Activated T-cell treated with anti-CD3 and anti-CD28 coated beads, Interleukin-2, amount 50 U/mL, for 4 hours (primary cell): ENCODE data around the gene G2E3. TPM values are rescaled to one million over a fixed set of nuclear protein-coding genes. Genes with fewer than 3 reads are reported as not detected.
"Not testable (repeated sequence)": the region's sequence is repeated elsewhere in the genome, so short reads cannot be mapped to it uniquely, and the experiment has no call there.

Experiments used
- ATAC-seq, 2 donors: fragments of 200-7000 bp; cut with Tn5 transposase; one replicate each; pipeline ENCODE4 v1.10.0; 2021
- DNase-seq: peaks from one replicate; pipeline ENCODE4 v3.0.0-alpha.2; 2020
- H3K27me3 Mint-ChIP-seq: one replicate; pipeline ENCODE4 v1.8.0; 2021; ENCODE audit warnings: low read depth, mixed read lengths
- H3K36me3 Mint-ChIP-seq: one replicate; pipeline ENCODE4 v1.8.0; 2022; ENCODE audit warnings: mixed read lengths; ENCODE audit not compliant: insufficient read depth
- H3K4me1 Mint-ChIP-seq: one replicate; pipeline ENCODE4 v1.8.0; 2021; ENCODE audit warnings: low read depth, mixed read lengths
- H3K4me3 Mint-ChIP-seq: one replicate; pipeline ENCODE4 v1.8.0; 2021; ENCODE audit warnings: mild to moderate bottlenecking, moderate library complexity, mixed read lengths
- H3K9me3 Mint-ChIP-seq: one replicate; pipeline ENCODE4 v1.8.0; 2021; ENCODE audit warnings: mixed read lengths
- total RNA-seq, 3 donors: library from RNA; stranded (reverse); gene quantifications; one replicate each; pipeline ENCODE4 v1.2.1, GENCODE V29; 2021

Gene G2E3
- total RNA-seq, 3 donors from 2014 or later = 11.6 to 16.5 (median 16.0) TPM

DNA sequence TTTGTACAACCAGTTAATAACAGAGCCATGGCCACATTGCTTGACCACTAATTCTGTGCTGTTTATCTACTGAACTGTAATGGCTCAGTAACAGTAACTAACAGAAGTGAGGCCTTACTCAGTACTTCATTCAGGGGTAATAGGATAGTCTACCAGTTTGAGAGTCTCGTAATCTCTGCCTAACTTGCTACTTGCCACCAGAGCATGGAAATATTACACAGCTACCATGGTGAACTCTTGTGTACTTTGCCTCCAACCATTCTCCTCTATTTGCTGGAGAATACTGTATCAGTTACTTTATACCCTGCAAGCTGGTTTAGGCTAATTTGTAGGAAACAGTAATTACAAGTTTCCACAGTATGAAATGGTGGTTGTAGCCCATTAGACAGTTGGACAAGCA is 73.8 kb downstream of the G2E3 start:
- Mint-ChIP-seq H3K4me1 (peaks cover 13% of the 10 kb centered on the region), H3K36me3 (peaks cover 31% of the 10 kb centered on the region), H3K4me3 (no peak overlapping the region), H3K27me3 (no peaks in the 10 kb centered on the region), H3K9me3 (no peaks in the 10 kb centered on the region)
- no peak for ATAC-seq
- no peak for DNase-seq

- ATAC-seq = no peak
Measured at GRCh38 chr14:30638926-30639325, 80.0 kb downstream of the G2E3 start.

GRCh38 chr14:30641207-30641606 is 82.2 kb downstream of the G2E3 start:
- H3K4me3 Mint-ChIP-seq = no peak overlapping the region
- peaks cover 7% of the 10 kb centered on the region for H3K9me3 Mint-ChIP-seq
- no peak for ATAC-seq
- DNase-seq = no peak
- H3K36me3 Mint-ChIP-seq = peaks cover 40% of the 10 kb centered on the region
- peaks cover 3% of the 10 kb centered on the region for H3K4me1 Mint-ChIP-seq
- H3K27me3 Mint-ChIP-seq = no peaks in the 10 kb centered on the region

More at GRCh38 chr14:30638926-30639325, 80.0 kb downstream of the G2E3 start:
- Mint-ChIP-seq H3K9me3 (no peaks in the 10 kb centered on the region), H3K27me3 (no peaks in the 10 kb centered on the region), H3K36me3 (peaks cover 35% of the 10 kb centered on the region), H3K4me1 (peaks cover 3% of the 10 kb centered on the region), H3K4me3 (no peak overlapping the region)
- no peak for DNase-seq

- not testable (repeated sequence) for H3K4me3 Mint-ChIP-seq, H3K27me3 Mint-ChIP-seq, ATAC-seq, DNase-seq, H3K9me3 Mint-ChIP-seq, H3K4me1 Mint-ChIP-seq
- peaks cover 38% of the 10 kb centered on the region for H3K36me3 Mint-ChIP-seq
Measured at GRCh38 chr14:30644462-30644861, 85.5 kb downstream of the G2E3 start.

GRCh38 chr14:30645600-30645999 is 86.6 kb downstream of the G2E3 start:
- Mint-ChIP-seq H3K36me3 (peaks cover 40% of the 10 kb centered on the region), H3K27me3 (no peaks in the 10 kb centered on the region), H3K4me3 (no peak overlapping the region), H3K4me1 (peaks cover 3% of the 10 kb centered on the region), H3K9me3 (peaks cover 7% of the 10 kb centered on the region)
- ATAC-seq = no peak
- DNase-seq = no peak

DNA sequence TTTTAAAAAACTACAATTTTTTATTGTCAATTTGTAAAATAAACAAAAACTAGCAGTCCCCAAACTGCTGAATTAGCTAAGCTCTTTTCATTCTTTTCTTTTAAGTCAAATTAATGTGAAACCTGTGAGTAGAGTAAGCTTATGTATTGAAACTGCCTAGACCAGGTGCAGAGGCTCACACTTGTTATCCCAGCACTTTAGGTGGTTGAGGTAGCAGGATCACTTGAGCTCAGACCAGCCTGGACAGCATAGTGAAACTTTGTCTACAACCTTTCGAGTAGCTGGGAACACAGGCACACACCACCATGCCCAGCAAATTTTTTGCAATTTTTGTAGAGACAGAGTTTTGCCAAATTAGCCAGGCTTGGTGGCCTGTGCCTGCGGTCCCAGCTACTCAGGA is 89.5 kb downstream of the G2E3 start:
- no peak for DNase-seq
- Mint-ChIP-seq H3K4me1 (peaks cover 3% of the 10 kb centered on the region), H3K36me3 (peaks cover 43% of the 10 kb centered on the region), H3K9me3 (peaks cover 7% of the 10 kb centered on the region), H3K4me3 (no peak overlapping the region), H3K27me3 (no peaks in the 10 kb centered on the region)
- ATAC-seq = no peak

DNA sequence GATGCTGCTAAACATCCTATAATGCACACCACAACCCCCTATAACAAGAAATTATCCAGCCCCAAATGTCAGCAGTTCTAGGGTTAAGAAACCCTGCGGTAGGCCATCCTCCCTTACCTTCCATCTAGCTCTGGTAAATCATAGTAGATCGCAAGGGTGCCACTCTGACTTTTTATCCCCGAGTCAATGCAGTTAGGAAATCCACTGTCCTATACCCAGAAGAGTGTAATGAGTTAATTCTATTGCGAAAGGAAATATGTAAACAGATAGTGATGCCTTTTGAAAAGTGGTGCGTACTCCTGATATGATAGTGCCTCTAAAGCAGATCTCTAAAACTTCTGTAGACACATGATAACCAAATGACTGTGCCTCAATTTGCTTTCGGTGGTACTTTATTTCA is 93.0 kb downstream of the G2E3 start:
- H3K4me3 Mint-ChIP-seq = no peak overlapping the region
- no peaks in the 10 kb centered on the region for H3K27me3 Mint-ChIP-seq
- peaks cover 14% of the 10 kb centered on the region for H3K36me3 Mint-ChIP-seq
- H3K9me3 Mint-ChIP-seq = no peaks in the 10 kb centered on the region
- no peak for DNase-seq
- no peak for ATAC-seq
- no peaks in the 10 kb centered on the region for H3K4me1 Mint-ChIP-seq

DNA sequence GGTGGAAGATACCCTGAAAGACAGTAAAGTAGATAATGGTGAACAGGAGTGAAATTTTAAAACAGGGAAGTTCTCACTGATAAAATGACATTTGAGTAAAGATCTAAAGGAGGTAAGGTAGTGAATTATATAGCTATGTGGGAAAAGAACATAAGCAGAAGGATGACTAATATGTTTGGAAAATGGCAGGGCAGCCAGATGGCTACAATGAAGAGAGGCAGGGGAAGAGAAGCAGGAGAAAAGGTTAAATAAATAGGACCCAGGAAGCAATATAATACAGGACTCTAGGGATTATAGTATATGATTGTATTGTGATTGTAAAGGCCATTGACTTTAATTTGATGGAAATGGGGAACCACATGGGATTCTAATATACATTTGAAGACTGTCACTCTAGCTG is 96.2 kb downstream of the G2E3 start:
- Mint-ChIP-seq H3K9me3 (no peaks in the 10 kb centered on the region), H3K4me1 (no peaks in the 10 kb centered on the region), H3K27me3 (no peaks in the 10 kb centered on the region), H3K4me3 (no peak overlapping the region), H3K36me3 (peaks cover 14% of the 10 kb centered on the region)
- DNase-seq (no peak), ATAC-seq (no peak)

DNA sequence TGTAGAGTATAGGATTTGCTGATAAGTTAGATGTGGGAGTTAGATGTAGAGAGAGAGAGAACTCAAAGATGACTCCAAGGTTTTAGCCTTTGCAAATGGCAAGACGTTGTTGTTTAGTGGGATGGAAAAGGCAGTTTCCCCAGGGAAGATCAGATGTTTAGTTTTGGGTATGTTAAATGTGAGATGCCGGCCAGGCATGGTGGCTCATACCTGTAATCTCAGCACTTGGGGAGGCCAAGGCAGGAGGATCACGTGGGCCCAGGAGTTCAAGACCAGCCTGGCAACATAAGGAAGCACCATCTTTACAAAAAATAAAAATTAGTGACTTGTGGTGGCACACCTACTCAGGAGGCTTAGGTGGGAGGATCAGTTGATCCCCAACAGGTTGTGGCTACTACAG is 96.7 kb downstream of the G2E3 start:
- ATAC-seq (no peak), DNase-seq (no peak)
- Mint-ChIP-seq H3K27me3 (no peaks in the 10 kb centered on the region), H3K4me3 (no peak overlapping the region), H3K4me1 (no peaks in the 10 kb centered on the region), H3K9me3 (no peaks in the 10 kb centered on the region), H3K36me3 (peaks cover 16% of the 10 kb centered on the region)

- no peak for ATAC-seq
Measured at GRCh38 chr14:30656190-30656632, 97.3 kb downstream of the G2E3 start.

GRCh38 chr14:30657050-30657449 is 98.1 kb downstream of the G2E3 start:
- DNase-seq = no peak
- ATAC-seq = no peak
- Mint-ChIP-seq H3K27me3 (no peaks in the 10 kb centered on the region), H3K9me3 (no peaks in the 10 kb centered on the region), H3K4me1 (no peaks in the 10 kb centered on the region), H3K36me3 (peaks cover 13% of the 10 kb centered on the region), H3K4me3 (no peak overlapping the region)

More at GRCh38 chr14:30656190-30656632, 97.3 kb downstream of the G2E3 start:
- DNase-seq = peak; percentile 9
- H3K27me3 Mint-ChIP-seq = no peaks in the 10 kb centered on the region
- no peak overlapping the region for H3K4me3 Mint-ChIP-seq
- no peaks in the 10 kb centered on the region for H3K9me3 Mint-ChIP-seq
- H3K36me3 Mint-ChIP-seq = peaks cover 13% of the 10 kb centered on the region
- H3K4me1 Mint-ChIP-seq = no peaks in the 10 kb centered on the region

GRCh38 chr14:30657606-30658163 is 98.7 kb downstream of the G2E3 start:
- no peaks in the 10 kb centered on the region for H3K4me1 Mint-ChIP-seq
- peaks cover 17% of the 10 kb centered on the region for H3K36me3 Mint-ChIP-seq
- ATAC-seq (no peak), DNase-seq (no peak)
- no peaks in the 10 kb centered on the region for H3K27me3 Mint-ChIP-seq
- H3K9me3 Mint-ChIP-seq = no peaks in the 10 kb centered on the region
- H3K4me3 Mint-ChIP-seq = no peak overlapping the region

GRCh38 chr14:30658645-30659044 is 99.7 kb downstream of the G2E3 start:
- H3K27me3 Mint-ChIP-seq = no peaks in the 10 kb centered on the region
- ATAC-seq = no peak

DNA sequence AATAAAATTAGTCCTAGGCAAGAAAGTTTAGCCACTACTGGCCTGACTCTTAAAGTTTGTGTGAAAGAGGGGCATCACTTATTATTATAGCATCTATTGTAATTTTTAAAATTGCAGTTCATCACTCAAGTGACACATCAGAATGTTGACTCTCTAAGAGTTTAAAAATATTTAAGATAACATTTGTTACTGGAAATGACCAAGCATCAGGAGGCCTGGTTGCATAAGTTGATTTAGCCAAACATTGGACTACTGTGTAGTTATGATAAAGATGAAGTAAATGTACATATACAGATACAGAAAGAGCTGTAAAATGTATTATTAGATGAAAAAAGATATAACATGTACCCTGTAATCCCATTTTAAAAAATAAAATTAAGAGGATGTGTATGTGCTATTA is 110.6 kb downstream of the G2E3 start:
- DNase-seq (no peak), ATAC-seq (no peak)
- Mint-ChIP-seq H3K27me3 (no peaks in the 10 kb centered on the region), H3K36me3 (peaks cover 16% of the 10 kb centered on the region), H3K4me1 (peaks cover 5% of the 10 kb centered on the region), H3K9me3 (no peaks in the 10 kb centered on the region), H3K4me3 (no peak overlapping the region)

More at GRCh38 chr14:30658645-30659044, 99.7 kb downstream of the G2E3 start:
- Mint-ChIP-seq H3K4me1 (no peaks in the 10 kb centered on the region), H3K4me3 (no peak overlapping the region), H3K9me3 (no peaks in the 10 kb centered on the region), H3K36me3 (peaks cover 16% of the 10 kb centered on the region)
- no peak for DNase-seq
